Tracheal epithelial cell (primary cell): Measurements from ENCODE around the gene GTF3C2. TPM values are rescaled to one million over a fixed set of nuclear protein-coding genes. Genes with fewer than 3 reads are reported as not detected.

ENCODE experiments used
- total RNA-seq: library from RNA; depleted of rRNA; stranded (reverse); fragments of >200 nt; gene quantifications from 2 replicates; pipeline ENCODE4 v1.2.1, GENCODE V29; 2014

The GTF3C2 gene, protein sequence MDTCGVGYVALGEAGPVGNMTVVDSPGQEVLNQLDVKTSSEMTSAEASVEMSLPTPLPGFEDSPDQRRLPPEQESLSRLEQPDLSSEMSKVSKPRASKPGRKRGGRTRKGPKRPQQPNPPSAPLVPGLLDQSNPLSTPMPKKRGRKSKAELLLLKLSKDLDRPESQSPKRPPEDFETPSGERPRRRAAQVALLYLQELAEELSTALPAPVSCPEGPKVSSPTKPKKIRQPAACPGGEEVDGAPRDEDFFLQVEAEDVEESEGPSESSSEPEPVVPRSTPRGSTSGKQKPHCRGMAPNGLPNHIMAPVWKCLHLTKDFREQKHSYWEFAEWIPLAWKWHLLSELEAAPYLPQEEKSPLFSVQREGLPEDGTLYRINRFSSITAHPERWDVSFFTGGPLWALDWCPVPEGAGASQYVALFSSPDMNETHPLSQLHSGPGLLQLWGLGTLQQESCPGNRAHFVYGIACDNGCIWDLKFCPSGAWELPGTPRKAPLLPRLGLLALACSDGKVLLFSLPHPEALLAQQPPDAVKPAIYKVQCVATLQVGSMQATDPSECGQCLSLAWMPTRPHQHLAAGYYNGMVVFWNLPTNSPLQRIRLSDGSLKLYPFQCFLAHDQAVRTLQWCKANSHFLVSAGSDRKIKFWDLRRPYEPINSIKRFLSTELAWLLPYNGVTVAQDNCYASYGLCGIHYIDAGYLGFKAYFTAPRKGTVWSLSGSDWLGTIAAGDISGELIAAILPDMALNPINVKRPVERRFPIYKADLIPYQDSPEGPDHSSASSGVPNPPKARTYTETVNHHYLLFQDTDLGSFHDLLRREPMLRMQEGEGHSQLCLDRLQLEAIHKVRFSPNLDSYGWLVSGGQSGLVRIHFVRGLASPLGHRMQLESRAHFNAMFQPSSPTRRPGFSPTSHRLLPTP
- 26.0 and 31.3 TPM in 2 replicates for total RNA-seq

DNA sequence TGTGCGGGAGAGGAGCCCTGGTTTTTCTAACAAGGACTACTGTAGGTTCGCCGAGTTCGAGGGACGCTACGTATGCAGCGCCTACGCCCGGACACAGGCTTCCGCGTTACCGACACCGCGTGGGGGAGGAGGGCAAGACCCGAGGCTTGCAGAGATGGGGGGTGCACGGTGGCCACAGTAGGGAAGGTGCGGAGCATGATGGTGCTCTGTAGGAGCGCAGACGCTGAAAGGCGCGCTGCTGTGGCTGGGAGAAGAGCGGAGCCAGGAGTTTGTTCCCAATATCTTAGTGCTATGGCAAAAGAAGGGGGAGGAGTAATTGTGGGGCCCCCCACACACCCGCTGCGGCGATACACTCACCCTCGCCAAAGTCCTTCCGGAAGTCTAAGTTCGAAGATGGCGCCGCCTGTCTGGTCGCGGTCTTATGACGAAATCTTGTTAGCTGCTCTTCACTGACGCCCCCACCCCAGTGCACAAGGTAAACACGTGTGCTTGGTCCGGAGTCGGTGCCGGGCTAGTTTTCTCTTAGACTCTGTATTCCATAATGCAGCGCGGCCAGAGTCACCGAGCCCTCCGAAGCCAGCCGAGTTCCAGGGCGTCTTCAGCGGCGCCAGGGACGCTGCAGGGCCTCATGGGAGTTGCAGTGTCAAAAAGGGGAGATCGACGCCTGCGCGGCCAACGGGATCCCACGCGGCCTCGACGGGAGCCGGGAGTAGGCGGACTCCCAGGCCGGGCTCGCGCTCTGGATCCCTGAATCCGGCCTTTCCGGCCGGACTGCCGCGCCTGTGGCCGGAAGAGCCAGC is at the start of gene GTF3C2:
Gene GTF3C2 (minus strand): TSS at position 383 of the 800 bp plus-strand sequence. CDS start 13,210 bp downstream, outside the sequence.

DNA sequence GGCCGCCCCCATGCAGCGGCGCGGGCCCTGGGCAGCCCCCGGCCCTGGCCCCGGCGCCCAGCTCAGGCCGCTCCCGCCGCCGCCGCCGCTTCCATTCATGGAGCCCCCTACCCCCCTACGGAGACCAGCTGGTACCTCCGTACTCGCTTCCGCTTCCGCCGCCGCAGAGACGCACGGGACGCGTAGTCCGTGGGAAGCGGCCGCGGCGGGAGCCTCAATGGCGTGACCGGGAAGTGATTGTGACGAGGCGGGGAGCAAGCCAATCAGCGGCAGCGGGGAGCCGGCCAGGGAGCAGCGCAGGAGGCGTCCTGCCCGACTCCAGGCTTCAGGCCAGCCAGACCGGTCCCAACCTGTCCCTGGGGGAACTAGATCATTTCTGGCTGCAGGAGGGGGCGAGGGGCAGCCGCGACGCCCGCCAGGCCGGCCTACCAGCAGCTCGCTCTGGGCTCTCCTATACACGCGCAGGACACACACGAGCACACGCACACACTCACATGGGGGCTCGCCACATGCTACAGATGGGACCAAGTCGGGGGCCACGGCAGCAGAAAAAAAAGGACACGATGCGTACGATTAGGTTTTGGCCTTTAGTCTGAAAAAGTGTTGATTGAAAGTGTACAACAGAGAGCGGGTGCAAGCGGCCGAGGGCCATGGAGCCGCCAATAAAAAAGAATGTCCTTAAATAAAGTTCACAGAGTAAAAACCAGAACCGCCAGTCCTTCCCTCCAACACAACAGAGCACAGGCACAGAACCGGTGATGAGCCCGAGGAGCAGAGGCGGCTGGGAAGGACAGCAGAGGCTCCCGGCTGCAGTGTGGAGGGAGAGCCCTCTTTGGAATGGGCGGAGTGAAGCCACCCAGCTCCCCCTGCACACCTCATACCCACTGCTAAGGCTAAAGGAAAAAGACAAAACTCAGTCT is 24.3 kb upstream of the GTF3C2 start, which contains the start of gene ZNF513:
Gene ZNF513 (minus strand): TSS at position 109 of the 920 bp plus-strand sequence. CDS start 208 bp downstream, outside the sequence.

DNA sequence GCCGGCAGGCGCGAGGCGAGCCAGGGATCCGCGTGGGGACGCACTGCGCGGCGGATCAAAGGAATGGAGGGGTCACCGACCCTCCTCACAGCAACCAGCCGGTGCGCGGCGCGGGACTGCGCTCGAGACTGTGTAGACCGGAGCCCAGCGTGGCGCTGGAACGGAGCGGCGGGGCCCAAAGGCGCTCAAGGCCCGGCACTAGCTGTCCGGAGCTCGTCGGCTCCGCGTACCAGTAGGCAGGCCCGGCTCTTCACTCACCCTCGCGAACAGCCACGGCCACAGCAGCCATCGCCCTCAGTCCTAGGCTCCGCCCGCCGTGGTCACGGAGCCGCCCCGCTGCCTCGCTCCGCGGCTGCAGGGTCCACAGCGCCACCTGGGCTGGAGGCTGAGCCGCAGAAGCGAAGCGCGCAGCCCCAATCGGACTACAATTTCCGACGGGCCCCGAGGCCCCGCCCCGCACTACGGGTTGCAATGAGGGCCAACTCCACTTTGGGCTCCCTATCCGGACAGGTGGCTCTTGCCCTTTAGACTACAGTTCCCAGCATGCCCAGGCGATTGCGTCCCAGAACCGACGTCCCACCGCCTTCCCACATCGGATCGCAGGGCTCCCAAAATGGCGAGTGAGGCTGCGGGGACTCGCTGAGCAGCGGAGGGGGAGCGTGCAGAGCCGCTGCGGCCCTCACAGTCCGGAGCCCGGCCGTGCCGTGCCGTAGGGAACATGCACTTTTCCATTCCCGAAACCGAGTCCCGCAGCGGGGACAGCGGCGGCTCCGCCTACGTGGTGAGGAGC is 13.7 kb upstream of the GTF3C2 start, which contains the start of the genes EIF2B4 and SNX17:
Gene EIF2B4 (minus strand): TSS at position 313 of the 790 bp plus-strand sequence. CDS start 24 bp downstream, at position 289.
Gene SNX17 (plus strand): TSS at position 591 of the 790 bp plus-strand sequence. CDS start 128 bp downstream, at position 719.

DNA sequence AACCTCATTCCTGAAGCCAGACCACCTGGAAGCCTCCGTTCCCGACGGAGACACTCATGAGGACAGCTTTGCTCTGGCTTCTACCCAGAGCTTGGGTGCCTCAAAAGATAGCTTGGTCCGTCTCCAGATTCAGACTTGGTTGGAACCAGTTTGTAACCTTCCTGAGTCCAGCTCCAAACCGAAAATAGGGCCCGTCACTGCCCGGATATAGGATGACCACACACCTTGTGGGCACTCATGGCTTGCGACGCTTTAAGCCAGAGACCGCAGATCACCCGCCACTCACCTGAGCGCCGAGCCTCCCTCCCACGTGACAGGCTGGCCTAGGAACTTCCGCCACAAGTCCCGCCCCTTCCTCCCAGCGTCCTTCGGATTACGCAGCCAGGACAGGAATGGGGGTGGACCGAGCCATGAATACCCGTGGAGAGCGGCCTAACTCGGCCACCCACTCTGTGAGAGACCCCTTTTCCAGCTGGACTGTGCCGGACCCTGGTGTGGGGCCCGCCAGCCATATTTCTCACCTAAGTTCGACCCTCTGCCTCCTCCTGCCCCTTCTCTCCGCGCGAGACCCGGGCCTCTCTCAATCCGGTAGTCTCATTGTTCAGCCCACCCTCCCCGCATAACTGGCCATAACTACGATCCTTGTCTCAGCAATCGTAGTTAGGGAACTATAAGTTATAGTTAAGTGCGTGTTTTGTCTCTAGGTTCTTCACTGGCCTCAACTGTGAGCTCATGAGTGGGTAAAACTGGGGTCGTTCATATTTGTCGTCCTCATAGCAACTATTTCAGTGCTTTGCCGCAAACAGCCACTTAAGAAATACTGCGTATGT is 33.6 kb downstream of the GTF3C2 start, which contains the start of gene MPV17:
Gene MPV17 (minus strand): TSS at position 332 of the 830 bp plus-strand sequence. CDS start 580 bp downstream, outside the sequence.

DNA sequence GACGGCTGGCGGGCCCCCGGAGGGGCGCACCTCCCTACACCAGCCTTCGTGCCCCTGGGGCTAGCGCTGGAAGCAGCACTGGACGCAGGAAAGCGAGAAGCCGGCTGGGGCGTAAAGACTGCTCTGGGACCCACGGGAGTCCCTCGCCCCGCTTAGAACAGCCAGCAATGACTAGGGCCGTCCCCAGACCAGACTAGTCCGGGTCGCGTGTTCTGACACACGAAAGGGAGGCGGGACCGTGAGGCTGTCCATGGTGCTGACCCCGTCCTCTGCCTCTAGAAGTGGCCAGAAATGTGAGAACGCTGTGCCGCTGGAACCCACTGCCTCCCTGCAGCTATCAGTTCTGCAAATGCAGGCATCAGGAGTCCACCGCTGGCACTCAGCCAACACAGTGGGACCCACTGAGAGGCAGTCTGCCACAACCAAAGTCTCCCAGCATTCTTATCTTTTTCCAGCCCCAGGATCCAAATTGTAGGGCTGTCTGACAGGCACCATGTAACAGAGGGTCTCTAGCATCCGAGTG is 48.1 kb downstream of the GTF3C2 start, which contains the start of gene UCN:
Gene UCN (minus strand): TSS at position 87 of the 523 bp plus-strand sequence. CDS start 550 bp downstream, outside the sequence.

DNA sequence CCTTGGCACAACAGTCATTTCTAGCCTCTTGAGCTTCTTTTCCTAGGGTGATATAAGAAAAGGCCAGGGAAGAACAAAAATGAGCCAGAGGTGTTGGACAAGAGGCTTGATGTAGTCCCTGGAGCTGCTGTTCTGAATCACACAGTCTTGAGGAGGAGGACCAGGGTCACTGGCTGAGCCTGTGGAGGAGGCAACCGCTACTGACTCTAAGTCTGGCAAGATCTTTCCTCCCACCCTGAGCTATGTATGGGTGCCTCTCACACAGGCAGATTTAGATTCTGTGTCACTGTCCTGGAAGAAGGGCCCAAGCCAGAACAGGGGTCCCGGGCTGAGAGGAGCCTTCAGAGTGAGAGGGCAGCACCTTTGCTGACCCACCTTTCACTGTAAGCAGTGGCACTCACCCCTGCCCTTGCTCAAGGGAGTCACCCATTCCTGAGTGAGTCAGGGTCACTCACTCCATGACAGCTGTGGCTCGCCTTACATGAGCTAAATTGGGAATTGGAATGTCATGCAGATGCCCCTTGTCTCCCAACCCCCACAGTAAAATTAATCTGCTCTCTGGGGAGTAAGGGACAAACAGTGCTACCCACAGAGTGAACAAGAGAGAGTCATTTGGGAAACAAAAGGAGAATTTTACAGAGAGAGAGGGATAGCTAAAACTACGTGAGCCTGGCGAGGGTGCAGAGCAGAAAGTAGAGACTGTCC is 74.6 kb downstream of the GTF3C2 start, which contains the start of gene TRIM54:
Gene TRIM54 (plus strand): TSS at position 575 of the 705 bp plus-strand sequence. CDS start 303 bp downstream, outside the sequence.

Other genes starting within 250 kb of the GTF3C2 start
- gene CGREF1, start 237.6 kb downstream of the GTF3C2 start, total RNA-seq: 8.7 TPM in 1 of 2 replicates, not detected in the other
- gene ABHD1, start 232.9 kb downstream of the GTF3C2 start, total RNA-seq: not detected in 2 replicates
- gene PREB, start 222.1 kb downstream of the GTF3C2 start, total RNA-seq: 35.0 and 43.6 TPM in 2 replicates
- not detected in 2 replicates for gene PRR30, start 217.4 kb downstream of the GTF3C2 start, total RNA-seq
- not detected in 2 replicates for gene TCF23, start 207.8 kb downstream of the GTF3C2 start, total RNA-seq
- 267 and 280 TPM in 2 replicates for gene ATRAID, start 144.7 kb downstream of the GTF3C2 start, total RNA-seq
- 26.9 and 34.7 TPM in 2 replicates for gene SLC5A6, start 144.5 kb downstream of the GTF3C2 start, total RNA-seq
- gene CAD, start 139.4 kb downstream of the GTF3C2 start, total RNA-seq: 30.3 and 36.4 TPM in 2 replicates
- not detected in 2 replicates for gene SLC30A3, start 93.7 kb downstream of the GTF3C2 start, total RNA-seq
- not detected in 2 replicates for gene DNAJC5G, start 81.3 kb downstream of the GTF3C2 start, total RNA-seq
- 0.24 and 0.43 TPM in 2 replicates for gene TRIM54, start 74.3 kb downstream of the GTF3C2 start, total RNA-seq
- 0.48 and 0.85 TPM in 2 replicates for gene UCN, start 48.3 kb downstream of the GTF3C2 start, total RNA-seq
- 33.3 and 52.4 TPM in 2 replicates for gene MPV17, start 33.7 kb downstream of the GTF3C2 start, total RNA-seq
- 19.0 and 22.7 TPM in 2 replicates for gene EIF2B4, start 13.6 kb upstream of the GTF3C2 start, total RNA-seq
- 125 and 136 TPM in 2 replicates for gene SNX17, start 13.9 kb upstream of the GTF3C2 start, total RNA-seq
- 4.5 and 8.9 TPM in 2 replicates for gene ZNF513, start 24.0 kb upstream of the GTF3C2 start, total RNA-seq
- 77.2 and 99.3 TPM in 2 replicates for gene PPM1G, start 52.8 kb upstream of the GTF3C2 start, total RNA-seq
- 67.1 and 95.7 TPM in 2 replicates for gene NRBP1, start 71.9 kb upstream of the GTF3C2 start, total RNA-seq
- 28.0 and 28.6 TPM in 2 replicates for gene KRTCAP3, start 85.6 kb upstream of the GTF3C2 start, total RNA-seq
- 3.8 and 5.8 TPM in 2 replicates for gene IFT172, start 133.0 kb upstream of the GTF3C2 start, total RNA-seq
- gene FNDC4, start 138.4 kb upstream of the GTF3C2 start, total RNA-seq: 9.0 and 16.9 TPM in 2 replicates
- gene GCKR, start 140.1 kb upstream of the GTF3C2 start, total RNA-seq: not detected in 2 replicates
- gene ZNF512, start 226.3 kb upstream of the GTF3C2 start, total RNA-seq: 3.2 and 8.7 TPM in 2 replicates